DOHH2 (cell line): ENCODE results near the gene SUPT7L.

ENCODE experiments used
- H3F3A ChIP-seq: fragments of 200-600 bp; sonication (generic), shearing (Covaris generic); 2 replicates; pipeline ENCODE4 v1.6.0; 2016; ENCODE audit warnings: antibody characterized with exemption, mild to moderate bottlenecking; ENCODE audit not compliant: control insufficient read depth, insufficient read depth
- H3K27ac ChIP-seq: fragments of 200-600 bp; sonication (generic); 2 replicates; pipeline ENCODE4 v1.5.1; 2014; ENCODE audit warnings: low read depth, mild to moderate bottlenecking, low read length, moderate library complexity
- H3K27me3 ChIP-seq: fragments of 200-600 bp; sonication (generic); 2 replicates; pipeline ENCODE4 v1.6.1; 2014; ENCODE audit warnings: mild to moderate bottlenecking, low read length, mixed read lengths; ENCODE audit not compliant: control insufficient read depth
- H3K36me3 ChIP-seq: fragments of 200-600 bp; sonication (generic); 2 replicates; pipeline ENCODE4 v1.6.1; 2014; ENCODE audit warnings: mild to moderate bottlenecking, low read length, moderate library complexity, mixed read lengths; ENCODE audit not compliant: control insufficient read depth
- H3K4me1 ChIP-seq: fragments of 200-600 bp; sonication (generic); 2 replicates; pipeline ENCODE4 v1.6.1; 2014; ENCODE audit warnings: mild to moderate bottlenecking, low read length, mixed read lengths; ENCODE audit not compliant: control insufficient read depth
- H3K4me2 ChIP-seq: fragments of 200-600 bp; sonication (generic); 2 replicates; pipeline ENCODE4 v1.6.0; 2014; ENCODE audit warnings: mild to moderate bottlenecking, low read length, moderate library complexity
- H3K4me3 ChIP-seq: fragments of 200-600 bp; sonication (generic); 2 replicates; pipeline ENCODE4 v1.5.1; 2014; ENCODE audit warnings: mild to moderate bottlenecking, low read length, mixed read lengths
- H3K79me2 ChIP-seq: fragments of 200-600 bp; sonication (generic); 2 replicates; pipeline ENCODE4 v1.6.1; 2014; ENCODE audit warnings: mild to moderate bottlenecking, low read length, mixed read lengths; ENCODE audit not compliant: control insufficient read depth
- H3K9me2 ChIP-seq: fragments of 200-600 bp; sonication (generic); replicated peaks from 2 replicates; pipeline ENCODE4 v1.6.1; 2014; ENCODE audit warnings: mild to moderate bottlenecking, low read length, mixed read lengths; ENCODE audit not compliant: control insufficient read depth
- H3K9me3 ChIP-seq: fragments of 200-600 bp; sonication (generic); 2 replicates; pipeline ENCODE4 v1.6.1; 2014; ENCODE audit warnings: antibody characterized with exemption, low read length, mixed read lengths; ENCODE audit not compliant: control insufficient read depth, insufficient read depth
- H4K20me1 ChIP-seq: fragments of 200-600 bp; sonication (generic); 2 replicates; pipeline ENCODE4 v1.6.0; 2014; ENCODE audit warnings: low read depth, mild to moderate bottlenecking, antibody characterized with exemption, low read length, moderate library complexity; ENCODE audit not compliant: control insufficient read depth, insufficient read depth
- EZH2phosphoT487 ChIP-seq: fragments of 200-600 bp; sonication (generic); IDR thresholded peaks from 2 replicates; pipeline ENCODE4 v1.6.1; 2017; ENCODE audit warnings: borderline replicate concordance, mild to moderate bottlenecking, antibody characterized with exemption, low read length, moderate library complexity, mixed read lengths
- TF ChIP-seq, protein P1 (sequence below): fragments of 200-600 bp; sonication (generic); IDR thresholded peaks from one replicate; pipeline ENCODE4 v1.5.1; 2014; ENCODE audit warnings: antibody characterized with exemption, mild to moderate bottlenecking, low read depth, low read length; ENCODE audit not compliant: poor library complexity, severe bottlenecking

Gene SUPT7L

DNA sequence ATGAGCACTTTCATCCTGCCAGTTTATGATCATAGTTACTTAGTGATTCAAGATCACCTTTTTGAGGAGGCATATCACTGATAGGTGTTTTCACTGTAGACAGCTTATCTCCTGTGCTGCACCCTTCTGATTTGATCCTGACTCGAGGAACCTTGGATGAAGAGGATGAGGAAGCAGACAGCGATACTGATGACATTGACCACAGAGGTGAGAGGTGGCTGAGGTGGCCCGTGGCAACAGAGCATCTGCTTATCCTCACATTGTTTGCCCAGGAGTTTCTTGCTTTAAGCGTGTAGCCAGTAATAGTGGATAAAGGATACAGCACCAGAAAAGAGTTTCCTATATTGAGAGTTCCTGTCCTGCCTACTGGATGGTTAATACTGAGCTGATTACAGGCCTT is 15.7 kb downstream of the SUPT7L start:
- Histone ChIP-seq H3K4me2 (no peak overlapping the region), H3K4me3 (no peak overlapping the region), H3K27me3 (no peaks in the 10 kb centered on the region), H3K27ac (no peak overlapping the region), H3K4me1 (no peaks in the 10 kb centered on the region), H3K79me2 (no peaks in the 10 kb centered on the region), H3K36me3 (peaks cover 62% of the 10 kb centered on the region), H4K20me1 (no peaks in the 10 kb centered on the region), H3F3A (no peaks in the 10 kb centered on the region), H3K9me2 (no peaks in the 10 kb centered on the region), H3K9me3 (no peaks in the 10 kb centered on the region)
- TF ChIP-seq EZH2phosphoT487 = no peak
- TF ChIP-seq, protein P1, sequence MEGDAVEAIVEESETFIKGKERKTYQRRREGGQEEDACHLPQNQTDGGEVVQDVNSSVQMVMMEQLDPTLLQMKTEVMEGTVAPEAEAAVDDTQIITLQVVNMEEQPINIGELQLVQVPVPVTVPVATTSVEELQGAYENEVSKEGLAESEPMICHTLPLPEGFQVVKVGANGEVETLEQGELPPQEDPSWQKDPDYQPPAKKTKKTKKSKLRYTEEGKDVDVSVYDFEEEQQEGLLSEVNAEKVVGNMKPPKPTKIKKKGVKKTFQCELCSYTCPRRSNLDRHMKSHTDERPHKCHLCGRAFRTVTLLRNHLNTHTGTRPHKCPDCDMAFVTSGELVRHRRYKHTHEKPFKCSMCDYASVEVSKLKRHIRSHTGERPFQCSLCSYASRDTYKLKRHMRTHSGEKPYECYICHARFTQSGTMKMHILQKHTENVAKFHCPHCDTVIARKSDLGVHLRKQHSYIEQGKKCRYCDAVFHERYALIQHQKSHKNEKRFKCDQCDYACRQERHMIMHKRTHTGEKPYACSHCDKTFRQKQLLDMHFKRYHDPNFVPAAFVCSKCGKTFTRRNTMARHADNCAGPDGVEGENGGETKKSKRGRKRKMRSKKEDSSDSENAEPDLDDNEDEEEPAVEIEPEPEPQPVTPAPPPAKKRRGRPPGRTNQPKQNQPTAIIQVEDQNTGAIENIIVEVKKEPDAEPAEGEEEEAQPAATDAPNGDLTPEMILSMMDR = no peak

DNA sequence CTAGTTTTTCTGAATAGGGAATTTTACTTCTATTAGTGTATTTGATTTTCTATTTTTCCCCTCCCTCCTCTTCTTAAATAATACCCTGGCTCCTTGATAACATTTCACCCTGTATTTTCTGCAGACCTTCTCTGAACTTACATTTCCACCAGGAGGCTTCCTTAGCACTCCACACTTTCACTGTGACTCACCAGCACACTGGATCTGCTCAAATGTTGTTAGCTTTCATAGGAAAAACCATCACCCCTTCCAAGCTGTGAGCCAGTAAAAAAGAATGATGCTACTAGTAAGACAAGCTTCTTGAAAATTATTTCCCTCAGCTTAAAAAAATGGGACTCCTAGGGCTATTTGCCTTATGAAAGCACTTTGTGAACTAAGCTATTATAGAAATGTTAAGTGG is 16.1 kb downstream of the SUPT7L start:
- H3K9me2 ChIP-seq = no peaks in the 10 kb centered on the region
- no peaks in the 10 kb centered on the region for H3K4me1 ChIP-seq
- H3K9me3 ChIP-seq = no peaks in the 10 kb centered on the region
- peaks cover 61% of the 10 kb centered on the region for H3K36me3 ChIP-seq
- H3K4me3 ChIP-seq = no peak overlapping the region
- no peak overlapping the region for H3K27ac ChIP-seq
- H3K4me2 ChIP-seq = no peak overlapping the region
- no peaks in the 10 kb centered on the region for H4K20me1 ChIP-seq
- H3F3A ChIP-seq = no peaks in the 10 kb centered on the region
- no peaks in the 10 kb centered on the region for H3K27me3 ChIP-seq
- TF ChIP-seq, protein P1 = no peak
- TF ChIP-seq EZH2phosphoT487 = no peak
- no peaks in the 10 kb centered on the region for H3K79me2 ChIP-seq

DNA sequence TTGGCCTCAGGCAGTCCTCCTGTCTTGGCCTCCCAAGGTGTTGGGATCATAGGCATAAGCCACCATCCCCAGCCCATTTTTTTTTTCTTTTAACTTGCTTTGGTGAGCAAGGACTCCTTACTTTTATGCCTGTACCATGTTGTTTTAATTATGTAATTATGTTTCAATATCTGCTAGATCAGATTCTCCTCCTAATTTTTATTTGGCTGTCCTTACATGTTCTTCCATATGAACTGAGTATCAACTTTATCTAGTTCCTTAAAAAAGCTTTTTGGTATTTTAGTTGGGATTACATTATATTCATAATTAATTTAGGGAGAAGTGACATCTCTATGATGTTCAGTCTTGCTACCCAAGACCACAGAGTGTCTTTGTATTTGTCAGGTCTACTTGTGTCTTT is 18.2 kb downstream of the SUPT7L start:
- H3K27me3 ChIP-seq = no peaks in the 10 kb centered on the region
- no peak overlapping the region for H3K27ac ChIP-seq
- no peak overlapping the region for H3K4me2 ChIP-seq
- no peaks in the 10 kb centered on the region for H3K79me2 ChIP-seq
- no peak overlapping the region for H3K4me3 ChIP-seq
- peaks cover 59% of the 10 kb centered on the region for H3K36me3 ChIP-seq
- TF ChIP-seq, protein P1 = no peak
- no peak for TF ChIP-seq EZH2phosphoT487
- H3K9me3 ChIP-seq = no peaks in the 10 kb centered on the region
- H4K20me1 ChIP-seq = no peaks in the 10 kb centered on the region
- 0 out of 2 replicates have a peak, but pooled peaks cover 3% of the 10 kb centered on the region for H3F3A ChIP-seq
- no peaks in the 10 kb centered on the region for H3K9me2 ChIP-seq
- no peaks in the 10 kb centered on the region for H3K4me1 ChIP-seq
